K562 (cell line): ENCODE data around the gene FAM43B. TPM values are rescaled to one million over a fixed set of nuclear protein-coding genes. Genes with fewer than 3 reads are reported as not detected.

Experiments
- CHD7 ChIP-seq: fragments of 200-600 bp; sonication (generic); IDR thresholded peaks from one replicate; pipeline ENCODE4 v1.6.1; 2012; ENCODE audit warnings: mild to moderate bottlenecking, low read depth, low read length, inconsistent platforms
- DIDO1 ChIP-seq: fragments of 450-650 bp; IDR thresholded peaks from 2 replicates; pipeline ENCODE4 v1.6.1; 2016; ENCODE audit warnings: low read depth, missing biosample characterization, missing genetic modification characterization
- MAFG ChIP-seq: fragments of 450-650 bp; conservative IDR thresholded peaks from 2 replicates; pipeline ENCODE4 v1.6.1; 2016; ENCODE audit warnings: missing genetic modification characterization, missing compliant biosample characterization
- MITF ChIP-seq: IDR thresholded peaks from 2 replicates; pipeline ENCODE4 v1.6.1; 2014; ENCODE audit warnings: antibody characterized with exemption
- USF2 ChIP-seq: sonication (generic); formaldehyde crosslinking; IDR thresholded peaks from 2 replicates; pipeline ENCODE4 v1.5.0; 2020; ENCODE audit warnings: missing genetic modification reagents
- polyA plus RNA-seq, 8 experiments: library from polyadenylated mRNA; depleted of rRNA in 4 of 8; stranded (reverse) in 5 of 8; unstranded in 3 of 8; fragments of >200 nt; fragmentation: Nextera tagmentation in 2 of 8; fragmentation: Illumina TruSeq in 1 of 8; extraction: Ambion mirVana in 2 of 8; extraction: Trizol in 1 of 8; gene quantifications; 2 replicates each; pipeline versions ENCODE4 v1.2.1 to v1.2.3, GENCODE V29; 2011 to 2014; ENCODE audit warnings: inconsistent platforms in 1 of 8, missing spikeins in 1 of 8
- total RNA-seq, 7 experiments: library from RNA; depleted of rRNA in 6 of 7; stranded (reverse); fragments of >200 nt in 6 of 7; fragmentation: Illumina TruSeq in 2 of 7; extraction: Trizol in 2 of 7; gene quantifications; 2 replicates each; pipeline versions ENCODE4 v1.2.1 to v1.2.3, GENCODE V29; 2011 to 2021; ENCODE audit warnings: low replicate concordance in 1 of 7

FAM43B gene
- total and polyA plus RNA-seq, 9 of the 15 experiments (the other 6 are each of a cell fraction or from before 2014, with no cell fraction given), result not detected

GRCh38 chr1:20596106-20596505 is 43.7 kb downstream of the FAM43B start (continued):
- peak; percentile 75 for TF ChIP-seq CHD7
- no peak for TF ChIP-seq MITF
- TF ChIP-seq MAFG, result 0 out of 2 replicates have a peak, but pooled peaks have one; percentile 9
- peak; percentile 36 for TF ChIP-seq USF2 (CRISPR knock-in tag)
- TF ChIP-seq DIDO1 (tag), result no peak
